Activated CD4-positive, alpha-beta T cell treated with anti-CD3 and anti-CD28 coated beads, Interleukin-2, amount 10 ng/mL, durations not matched to agents 7 days and 5 days (primary cell): ENCODE data around the gene PTGIS. TPM values are rescaled to one million over a fixed set of nuclear protein-coding genes. Genes with fewer than 3 reads are reported as not detected.

ENCODE experiments used
- CTCF ChIA-PET: fragments of 350-600 bp; sonication (Branson Sonifier 250); formaldehyde crosslinking; loops from one replicate; lab custom pipeline; 2021; ENCODE audit warnings: antibody characterized with exemption; lab: Charles Lee
- POLR2A ChIA-PET: fragments of 350-600 bp; sonication (Branson Sonifier 250); formaldehyde crosslinking; loops from one replicate; lab custom pipeline; 2021; ENCODE audit warnings: antibody characterized with exemption; lab: Charles Lee
- DNase-seq: peaks from one replicate; pipeline ENCODE4 v3.0.0-alpha.2; 2020
- H3K27ac Mint-ChIP-seq: one replicate; pipeline ENCODE4 v1.8.0; 2021; ENCODE audit warnings: mild to moderate bottlenecking, moderate library complexity, mixed read lengths
- H3K27me3 Mint-ChIP-seq: one replicate; pipeline ENCODE4 v1.8.0; 2021; ENCODE audit warnings: mixed read lengths
- H3K36me3 Mint-ChIP-seq: one replicate; pipeline ENCODE4 v1.8.0; 2021; ENCODE audit warnings: low read depth, mixed read lengths
- H3K4me1 Mint-ChIP-seq: one replicate; pipeline ENCODE4 v1.8.0; 2021; ENCODE audit warnings: mixed read lengths
- H3K4me3 Mint-ChIP-seq: one replicate; pipeline ENCODE4 v1.8.0; 2021; ENCODE audit warnings: mild to moderate bottlenecking, moderate library complexity, mixed read lengths
- H3K9me3 Mint-ChIP-seq: one replicate; pipeline ENCODE4 v1.8.0; 2021; ENCODE audit warnings: mixed read lengths
- total RNA-seq, 2 experiments: library from RNA; stranded (reverse); gene quantifications; one replicate each; pipeline ENCODE4 v1.2.3, GENCODE V29; 2021

PTGIS gene
- total RNA-seq, 2 experiments from 2014 or later: 0.40 to 0.62 TPM

GRCh38 chr20:49477200-49477599, 90.7 kb downstream of the PTGIS start:
- H3K36me3 Mint-ChIP-seq: no peaks in the 10 kb centered on the region
- H3K27ac Mint-ChIP-seq: no peak overlapping the region
- H3K9me3 Mint-ChIP-seq: no peaks in the 10 kb centered on the region

DNA sequence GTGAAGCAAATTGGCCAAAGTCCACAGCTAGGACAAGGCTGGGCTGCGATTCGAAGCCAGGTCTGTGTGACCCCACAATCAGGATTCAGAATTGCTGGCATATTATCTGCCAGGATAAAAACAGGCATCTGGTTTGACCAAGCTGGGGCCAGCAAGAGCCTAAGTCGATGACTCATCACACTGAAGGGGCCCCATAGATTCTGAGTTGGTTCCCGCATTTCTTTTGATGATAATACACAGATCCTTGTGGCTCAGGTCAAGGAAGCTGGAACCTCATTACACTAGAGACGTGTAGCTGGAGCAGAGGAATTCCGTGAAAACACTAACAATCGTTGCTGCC, 92.0 kb downstream of the PTGIS start:
- H3K4me1 Mint-ChIP-seq: no peaks in the 10 kb centered on the region
- ChIA-PET CTCF (interaction anchor here (1.1 to 3.0 kb wide), 4 partner anchors 8 to 142 kb away, joined by 3 to 13 read pairs (median 4); no protein-coding TSS in a partner anchor), POLR2A (no interaction called here)
- H3K9me3 Mint-ChIP-seq: no peaks in the 10 kb centered on the region
- no peak overlapping the region for H3K4me3 Mint-ChIP-seq
- no peaks in the 10 kb centered on the region for H3K36me3 Mint-ChIP-seq
- peaks cover 29% of the 10 kb centered on the region for H3K27me3 Mint-ChIP-seq
- no peak overlapping the region for H3K27ac Mint-ChIP-seq
- DNase-seq: no peak

More at GRCh38 chr20:49477200-49477599, 90.7 kb downstream of the PTGIS start:
- ChIA-PET POLR2A (no interaction called here), CTCF (interaction anchor here (0.6 to 1.4 kb wide), 2 partner anchors 38 to 143 kb away, joined by 3 to 4 read pairs; no protein-coding TSS in a partner anchor)
- Mint-ChIP-seq H3K4me1 (no peaks in the 10 kb centered on the region), H3K27me3 (peaks cover 30% of the 10 kb centered on the region), H3K4me3 (no peak overlapping the region)
- DNase-seq: no peak

GRCh38 chr20:49475292-49476015, 92.5 kb downstream of the PTGIS start:
- Mint-ChIP-seq H3K4me3 (no peak overlapping the region), H3K9me3 (no peaks in the 10 kb centered on the region), H3K36me3 (no peaks in the 10 kb centered on the region), H3K27me3 (peaks cover 26% of the 10 kb centered on the region), H3K27ac (no peak overlapping the region), H3K4me1 (no peaks in the 10 kb centered on the region)
- DNase-seq: no peak
- ChIA-PET CTCF (interaction anchor here (1.4 to 3.0 kb wide), 2 partner anchors 9 to 64 kb away, joined by 4 to 13 read pairs; no protein-coding TSS in a partner anchor), POLR2A (no interaction called here)

DNA sequence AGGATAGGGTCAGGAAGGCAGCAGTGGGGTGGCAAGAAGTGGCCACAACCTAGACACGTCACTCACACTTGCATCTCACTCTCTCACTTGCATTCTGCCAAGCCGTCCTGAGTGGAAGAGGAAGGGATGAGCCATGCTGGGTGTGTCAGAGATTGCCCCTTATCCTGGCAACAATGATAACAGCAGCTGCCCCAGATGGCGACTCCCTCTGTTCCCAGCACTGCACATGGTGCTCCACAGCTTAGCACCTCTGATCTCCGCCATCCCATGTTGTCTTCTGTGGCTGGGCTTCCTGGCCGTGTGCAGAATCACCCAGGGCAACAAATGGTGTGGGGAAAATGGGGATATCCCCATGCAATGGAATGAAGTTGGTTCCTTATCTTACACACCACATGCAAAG, 96.5 kb downstream of the PTGIS start:
- ChIA-PET CTCF (no interaction called here), POLR2A (no interaction called here)
- no peak for DNase-seq
- H3K4me3 Mint-ChIP-seq: no peak overlapping the region
- no peaks in the 10 kb centered on the region for H3K4me1 Mint-ChIP-seq
- H3K27ac Mint-ChIP-seq: no peak overlapping the region
- peaks cover 21% of the 10 kb centered on the region for H3K27me3 Mint-ChIP-seq
- no peaks in the 10 kb centered on the region for H3K36me3 Mint-ChIP-seq
- no peaks in the 10 kb centered on the region for H3K9me3 Mint-ChIP-seq

DNA sequence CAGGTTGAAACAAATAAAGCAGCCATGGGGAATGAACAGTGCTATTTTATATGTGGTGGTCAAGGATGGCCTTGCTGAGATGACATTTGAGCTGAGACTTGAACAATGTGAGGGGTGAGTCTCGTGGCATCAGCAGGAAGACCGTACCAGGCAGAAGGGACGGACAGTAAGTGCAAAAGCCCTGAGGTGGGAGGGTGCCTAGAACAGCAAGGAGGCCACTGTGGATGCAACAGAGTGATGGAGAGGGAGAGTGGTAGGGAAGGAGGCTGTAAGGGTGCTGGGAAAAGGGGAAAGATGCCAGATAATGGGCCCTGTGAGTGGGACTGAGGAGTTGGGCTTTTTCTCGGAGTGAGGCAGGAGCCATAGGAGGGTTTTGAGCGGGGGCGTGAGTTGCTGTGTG, 97.0 kb downstream of the PTGIS start:
- CTCF ChIA-PET: no interaction called here
- no peak overlapping the region for H3K4me3 Mint-ChIP-seq
- H3K9me3 Mint-ChIP-seq: no peaks in the 10 kb centered on the region
- H3K36me3 Mint-ChIP-seq: no peaks in the 10 kb centered on the region
- no peak overlapping the region for H3K27ac Mint-ChIP-seq
- POLR2A ChIA-PET: no interaction called here
- DNase-seq: no peak
- H3K4me1 Mint-ChIP-seq: no peaks in the 10 kb centered on the region
- peaks cover 21% of the 10 kb centered on the region for H3K27me3 Mint-ChIP-seq

GRCh38 chr20:49469060-49469459, 98.9 kb downstream of the PTGIS start:
- DNase-seq: no peak
- peaks cover 17% of the 10 kb centered on the region for H3K27me3 Mint-ChIP-seq
- CTCF ChIA-PET: interaction anchor here (0.5 kb wide), 1 partner anchor 23 kb away, joined by 4 read pairs; no protein-coding TSS in a partner anchor
- no peaks in the 10 kb centered on the region for H3K36me3 Mint-ChIP-seq
- H3K27ac Mint-ChIP-seq: no peak overlapping the region
- no peaks in the 10 kb centered on the region for H3K9me3 Mint-ChIP-seq
- H3K4me3 Mint-ChIP-seq: no peak overlapping the region
- H3K4me1 Mint-ChIP-seq: no peaks in the 10 kb centered on the region
- POLR2A ChIA-PET: no interaction called here

DNA sequence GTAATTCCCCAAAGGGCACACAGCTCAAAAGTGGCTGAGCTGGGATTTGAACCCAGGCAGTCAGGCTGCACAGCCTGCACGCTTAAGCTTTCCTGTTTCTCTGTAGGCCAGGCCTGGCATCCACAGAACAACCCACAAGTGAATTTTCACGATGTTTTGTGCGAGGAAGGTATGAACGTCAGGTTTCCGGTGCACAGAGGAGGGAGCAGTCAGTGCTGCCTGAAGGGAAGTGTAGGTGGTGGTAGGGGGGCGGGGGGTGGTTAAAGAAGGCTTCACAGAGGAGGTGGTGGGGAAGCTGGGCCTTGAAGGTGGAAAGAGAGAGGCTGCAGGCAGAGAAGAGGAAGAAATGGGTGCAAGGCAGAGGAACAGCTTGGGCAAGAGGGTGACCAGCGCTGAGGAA, 99.5 kb downstream of the PTGIS start:
- Mint-ChIP-seq H3K27ac (no peak overlapping the region), H3K27me3 (peaks cover 17% of the 10 kb centered on the region), H3K36me3 (no peaks in the 10 kb centered on the region), H3K4me3 (no peak overlapping the region), H3K9me3 (no peaks in the 10 kb centered on the region), H3K4me1 (no peaks in the 10 kb centered on the region)
- POLR2A ChIA-PET: no interaction called here
- CTCF ChIA-PET: interaction anchor here (0.5 to 0.6 kb wide), 2 partner anchors 8 to 24 kb away, joined by 3 to 4 read pairs; no protein-coding TSS in a partner anchor
- no peak for DNase-seq

- Mint-ChIP-seq H3K4me3 (no peak overlapping the region), H3K9me3 (no peaks in the 10 kb centered on the region), H3K27me3 (peaks cover 10% of the 10 kb centered on the region), H3K4me1 (no peaks in the 10 kb centered on the region), H3K36me3 (no peaks in the 10 kb centered on the region), H3K27ac (no peak overlapping the region)
- ChIA-PET POLR2A (no interaction called here), CTCF (interaction anchor here (0.6 to 1.4 kb wide), 3 partner anchors 39 to 546 kb away, joined by 4 read pairs; no protein-coding TSS in a partner anchor)
- DNase-seq: no peak
These were observed 101.6 kb downstream of the PTGIS start for GRCh38 chr20:49466114-49466912.

DNA sequence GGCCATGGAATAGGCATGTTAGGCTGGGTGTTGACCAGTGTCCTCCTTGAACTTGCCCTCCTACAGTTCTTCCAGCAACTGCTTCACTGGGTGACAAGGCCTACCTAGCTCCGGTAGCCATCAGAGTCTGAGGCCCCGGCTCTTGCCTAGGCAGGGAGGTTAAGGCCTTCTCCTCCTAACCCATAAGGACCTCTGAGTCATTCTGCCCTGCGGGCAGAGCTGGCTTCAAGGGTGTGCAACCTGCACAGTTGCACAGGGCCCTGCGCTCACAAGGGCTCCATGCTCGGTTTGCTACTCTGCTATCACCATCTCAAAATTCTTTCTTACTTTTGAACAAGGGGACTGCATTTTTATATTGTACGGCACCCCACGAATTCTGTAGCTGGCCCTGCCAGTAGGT, 103.4 kb downstream of the PTGIS start:
- no peak overlapping the region for H3K27ac Mint-ChIP-seq
- no peak overlapping the region for H3K4me3 Mint-ChIP-seq
- CTCF ChIA-PET: no interaction called here
- POLR2A ChIA-PET: no interaction called here
- H3K27me3 Mint-ChIP-seq: peaks cover 2% of the 10 kb centered on the region
- H3K4me1 Mint-ChIP-seq: no peaks in the 10 kb centered on the region
- DNase-seq: no peak
- H3K36me3 Mint-ChIP-seq: no peaks in the 10 kb centered on the region
- no peaks in the 10 kb centered on the region for H3K9me3 Mint-ChIP-seq

DNA sequence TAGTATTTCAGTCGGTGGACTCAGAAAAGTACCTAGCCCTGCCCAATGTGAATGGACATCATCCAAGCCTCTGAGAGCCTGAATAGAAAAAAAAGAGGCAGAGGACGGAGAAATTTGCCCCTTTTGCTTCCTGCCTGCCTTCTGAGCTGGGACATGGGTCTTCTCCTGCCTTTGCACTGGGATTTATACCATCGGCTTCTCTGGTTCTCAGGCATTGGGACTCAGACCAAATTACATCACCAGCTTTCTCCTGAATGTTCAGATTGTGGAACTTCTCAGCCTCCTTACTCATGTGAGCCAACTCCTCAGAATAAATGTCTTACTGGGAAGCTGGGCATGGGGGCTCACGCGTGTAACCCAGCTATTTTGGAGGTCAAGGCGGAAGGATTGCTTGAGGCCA, 105.3 kb downstream of the PTGIS start:
- ChIA-PET CTCF (interaction anchor here (0.6 kb wide), 1 partner anchor 669 kb away, joined by 3 read pairs; no protein-coding TSS in a partner anchor), POLR2A (no interaction called here)
- Mint-ChIP-seq H3K9me3 (no peaks in the 10 kb centered on the region), H3K27me3 (peaks cover 9% of the 10 kb centered on the region), H3K4me3 (no peak overlapping the region), H3K4me1 (no peaks in the 10 kb centered on the region), H3K36me3 (no peaks in the 10 kb centered on the region), H3K27ac (no peak overlapping the region)
- no peak for DNase-seq

DNA sequence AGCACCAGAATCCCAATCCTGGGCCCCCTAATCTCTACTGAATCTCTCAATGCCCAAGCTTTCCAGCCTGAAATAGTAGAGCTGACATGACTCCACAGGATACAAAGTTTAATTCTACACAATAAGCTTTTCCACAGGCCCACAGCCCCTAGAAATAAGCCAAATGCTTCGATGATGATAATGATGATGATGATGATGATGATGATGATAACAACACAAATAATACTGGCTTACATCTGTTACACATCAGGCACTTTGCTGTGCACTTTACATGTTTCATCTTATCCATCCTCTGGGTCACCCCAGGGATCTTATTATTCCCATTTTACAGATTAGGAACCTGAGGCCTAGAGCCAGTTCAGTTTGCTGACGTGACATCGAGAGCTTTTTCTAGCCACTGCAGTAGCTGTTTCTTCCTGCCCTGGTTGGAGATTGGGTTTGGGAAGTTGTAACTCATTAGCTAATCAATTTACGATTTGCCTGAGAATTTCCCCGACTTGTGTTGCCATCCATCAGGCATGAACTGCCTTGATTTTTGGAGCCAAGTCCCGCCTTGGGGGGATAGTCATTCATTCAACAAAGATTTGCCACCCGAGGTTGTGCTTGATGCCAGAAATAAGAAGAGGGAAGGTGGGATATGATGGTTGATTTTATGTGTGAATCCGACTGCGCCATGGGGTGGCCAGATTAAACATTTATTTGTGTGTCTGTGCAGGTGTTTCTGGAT, 105.9 kb downstream of the PTGIS start:
- no peak overlapping the region for H3K27ac Mint-ChIP-seq
- H3K36me3 Mint-ChIP-seq: no peaks in the 10 kb centered on the region
- no peaks in the 10 kb centered on the region for H3K4me1 Mint-ChIP-seq
- ChIA-PET CTCF (interaction anchor here (0.6 kb wide), 1 partner anchor 670 kb away, joined by 3 read pairs; no protein-coding TSS in a partner anchor), POLR2A (no interaction called here)
- H3K27me3 Mint-ChIP-seq: peaks cover 12% of the 10 kb centered on the region
- no peak for DNase-seq
- no peaks in the 10 kb centered on the region for H3K9me3 Mint-ChIP-seq
- H3K4me3 Mint-ChIP-seq: no peak overlapping the region

- no peak for DNase-seq
- POLR2A ChIA-PET: no interaction called here
- Mint-ChIP-seq H3K27ac (no peak overlapping the region), H3K4me3 (no peak overlapping the region), H3K36me3 (no peaks in the 10 kb centered on the region), H3K9me3 (no peaks in the 10 kb centered on the region), H3K27me3 (peaks cover 19% of the 10 kb centered on the region), H3K4me1 (no peaks in the 10 kb centered on the region)
- CTCF ChIA-PET: no interaction called here
These were observed 107.0 kb downstream of the PTGIS start for GRCh38 chr20:49460916-49461315.
